HL-60/S4 (cell line): ENCODE measurements around the gene LRRC8C.

Experiments used
- in situ Hi-C: fragments of 300-500 bp; cut with MboI; formaldehyde crosslinking; loops from 2 replicates; pipeline ENCODE4 v1.14.3; 2022; ENCODE audit warnings: low sequenced_read_pairs

LRRC8C gene

DNA sequence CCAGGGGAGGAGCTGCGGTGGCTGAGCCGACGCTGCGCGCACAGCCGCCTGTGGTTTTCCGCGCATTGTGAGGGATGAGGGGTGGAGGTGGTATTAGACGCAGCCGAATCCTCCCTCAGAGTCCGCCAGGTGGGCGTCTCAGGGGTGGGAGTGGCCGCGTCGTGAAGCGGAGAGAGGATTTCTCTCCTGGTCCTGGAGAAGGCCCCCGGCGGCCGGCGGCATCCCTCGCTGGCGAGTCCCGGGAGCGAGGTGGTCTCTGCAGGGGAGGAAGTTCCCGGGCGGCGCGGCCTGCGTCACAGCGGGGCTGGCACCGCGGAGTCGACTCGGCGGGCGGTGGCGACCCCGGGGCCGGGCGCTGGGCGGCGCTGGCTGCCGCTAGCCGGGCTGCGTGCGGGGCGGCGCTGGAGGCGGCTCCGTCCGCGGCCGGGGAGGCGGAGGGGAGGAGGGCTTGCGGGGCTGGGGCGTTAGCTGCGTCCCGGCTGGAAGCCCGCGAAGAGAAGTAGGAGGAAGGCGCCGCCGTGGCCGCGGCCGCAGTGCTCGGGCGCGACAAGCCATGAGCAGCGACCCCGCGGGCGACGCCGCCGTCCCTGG lies at the start of gene LRRC8C:
LRRC8C (plus strand) TSS at position 464 of the 591 bp plus-strand sequence. CDS start 53,354 bp downstream, outside the sequence.
- in situ Hi-C loops: loop anchor here (5.0 to 25.0 kb wide), 2 partner anchors 125 to 355 kb away; partner anchors contain the start of gene ZNF326

GRCh38 chr1:89584211-89584610 lies 48.7 kb upstream of the LRRC8C start:
- in situ Hi-C loops: no loop called here

- in situ Hi-C loops: no loop called here
These were observed 48.1 kb upstream of the LRRC8C start for GRCh38 chr1:89584781-89585180.

- in situ Hi-C loops: no loop called here
These were observed 45.2 kb upstream of the LRRC8C start for GRCh38 chr1:89587729-89588161.

DNA sequence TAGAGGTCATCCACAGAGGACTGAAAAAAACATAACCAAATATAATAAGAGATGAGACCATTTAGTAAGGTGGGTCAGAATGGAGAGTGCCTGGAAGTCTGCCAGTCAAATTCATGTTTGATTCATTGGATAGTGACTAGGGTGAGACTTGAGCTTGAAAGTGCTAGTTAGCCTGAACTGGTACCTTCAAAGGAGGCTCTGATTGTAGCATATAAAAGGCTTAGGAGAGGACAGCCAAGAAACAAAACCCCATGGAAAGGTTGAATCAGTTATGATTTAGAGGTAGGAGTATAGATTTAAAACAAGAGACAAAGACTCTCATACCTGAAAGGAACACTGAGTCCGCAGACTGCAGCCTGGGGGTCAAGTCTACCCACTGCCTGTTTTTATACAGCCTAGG lies 44.4 kb upstream of the LRRC8C start:
- in situ Hi-C loops: no loop called here

GRCh38 chr1:89589515-89589914 lies 43.4 kb upstream of the LRRC8C start:
- in situ Hi-C loops: no loop called here

GRCh38 chr1:89590341-89591080 lies 42.4 kb upstream of the LRRC8C start:
- in situ Hi-C loops: loop anchor here (10.0 kb wide), 1 partner anchor 116 kb away; no protein-coding TSS in a partner anchor

DNA sequence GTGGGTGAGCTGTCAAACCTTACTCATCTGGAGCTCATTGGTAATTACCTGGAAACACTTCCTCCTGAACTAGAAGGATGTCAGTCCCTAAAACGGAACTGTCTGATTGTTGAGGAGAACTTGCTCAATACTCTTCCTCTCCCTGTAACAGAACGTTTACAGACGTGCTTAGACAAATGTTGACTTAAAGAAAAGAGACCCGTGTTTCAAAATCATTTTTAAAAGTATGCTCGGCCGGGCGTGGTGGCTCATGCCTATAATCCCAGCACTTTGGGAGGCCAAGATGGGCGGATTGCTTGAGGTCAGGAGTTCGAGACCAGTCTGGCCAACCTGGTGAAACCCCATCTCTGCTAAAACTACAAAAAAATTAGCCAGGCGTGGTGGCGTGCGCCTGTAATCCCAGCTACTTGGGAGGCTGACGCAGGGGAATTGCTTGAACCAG lies 40.0 kb upstream of the LRRC8C start:
- in situ Hi-C loops: loop anchor here (10.0 kb wide), 1 partner anchor 118 kb away; no protein-coding TSS in a partner anchor

DNA sequence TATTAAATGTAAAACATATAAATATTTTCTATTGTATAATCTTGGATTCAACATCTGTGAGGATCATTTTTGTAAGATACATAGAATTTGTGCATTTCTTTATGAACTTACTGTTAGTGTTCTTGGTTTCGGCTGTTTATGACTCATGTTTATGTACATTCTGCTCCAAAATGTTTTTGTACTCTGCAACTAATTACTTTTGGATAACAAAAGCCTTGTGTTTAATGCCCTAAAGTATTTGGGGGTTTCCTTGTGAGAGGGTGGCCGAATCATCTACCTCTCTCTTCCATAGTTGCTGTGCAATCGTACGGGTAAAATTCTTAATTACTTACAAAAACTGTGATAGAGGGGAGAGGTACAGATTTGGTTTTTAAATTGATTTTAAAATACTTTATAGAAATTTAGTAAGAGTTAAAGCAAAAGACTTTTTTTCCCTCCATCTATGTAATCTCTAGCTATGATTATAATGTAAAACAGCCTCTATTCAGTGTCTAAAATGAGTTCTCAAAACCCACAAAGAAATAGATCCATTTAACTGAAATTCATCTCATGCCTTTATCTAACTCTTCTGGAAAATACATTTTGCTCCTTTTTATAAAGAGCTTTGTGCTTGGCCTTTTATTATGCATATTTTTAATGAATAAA lies 38.7 kb upstream of the LRRC8C start:
- in situ Hi-C loops: loop anchor here (10.0 kb wide), 1 partner anchor 119 kb away; no protein-coding TSS in a partner anchor

DNA sequence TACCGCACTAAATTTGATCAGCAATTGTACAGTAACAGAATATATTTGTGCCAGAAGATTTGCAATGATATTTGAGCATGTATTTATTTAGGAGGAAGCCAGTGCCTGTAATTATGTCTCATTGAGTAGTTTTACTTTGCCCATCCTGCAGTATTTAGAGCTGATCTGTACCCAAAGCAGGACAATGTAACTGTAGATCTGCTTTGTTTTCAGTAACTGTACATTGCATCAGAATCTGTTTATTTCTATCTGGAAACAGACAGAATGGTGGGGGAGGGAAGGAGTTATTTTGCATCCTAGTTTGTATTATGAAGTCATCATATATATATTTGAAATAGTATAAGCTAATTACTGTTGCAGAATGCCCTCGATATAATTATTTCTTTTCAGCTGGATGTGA lies 36.2 kb upstream of the LRRC8C start:
- in situ Hi-C loops: loop anchor here (10.0 kb wide), 1 partner anchor 122 kb away; no protein-coding TSS in a partner anchor

- in situ Hi-C loops: loop anchor here (10.0 kb wide), 1 partner anchor 124 kb away; no protein-coding TSS in a partner anchor
These were observed 34.2 kb upstream of the LRRC8C start for GRCh38 chr1:89598450-89599331.

- in situ Hi-C loops: loop anchor here (10.0 kb wide), 1 partner anchor 124 kb away; no protein-coding TSS in a partner anchor
These were observed 33.6 kb upstream of the LRRC8C start for GRCh38 chr1:89599332-89599630.

DNA sequence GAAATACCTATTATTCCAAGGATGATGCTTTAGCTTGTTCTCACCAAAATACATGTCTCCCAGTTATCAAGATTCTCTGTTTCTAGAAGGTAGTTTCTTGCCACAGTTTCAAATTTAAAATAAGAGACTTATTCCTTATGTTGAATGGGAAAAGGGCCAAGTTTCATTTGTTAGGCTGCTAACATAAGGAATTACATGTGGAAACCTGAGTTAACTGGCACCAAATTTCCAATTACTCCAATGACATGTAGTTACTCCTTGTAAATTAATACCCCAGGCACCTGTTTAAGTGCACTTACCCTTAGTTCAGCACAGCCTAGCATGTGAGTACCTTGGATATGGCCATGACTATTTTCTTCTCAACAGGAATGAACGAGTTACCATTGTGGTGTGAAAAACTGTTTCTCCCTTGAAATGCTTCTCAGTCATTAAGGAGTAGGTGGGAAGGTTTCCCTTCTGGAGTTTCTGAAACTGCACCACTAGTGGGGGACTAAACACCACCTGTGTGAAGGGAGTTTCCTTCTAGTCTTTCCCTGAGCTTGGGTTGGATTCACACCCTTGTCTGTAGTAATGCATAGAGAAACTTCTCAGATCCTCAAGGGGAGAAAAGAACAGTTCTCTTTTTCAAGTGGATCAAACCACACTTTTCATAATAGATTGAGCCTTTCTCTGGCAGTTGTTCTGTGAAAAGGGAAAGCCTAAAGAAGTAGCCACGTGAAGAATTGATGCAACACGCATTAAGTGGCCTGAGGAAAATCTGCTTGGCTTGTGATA lies 32.3 kb upstream of the LRRC8C start:
- in situ Hi-C loops: no loop called here

GRCh38 chr1:89602871-89603404 lies 30.0 kb upstream of the LRRC8C start:
- in situ Hi-C loops: no loop called here

DNA sequence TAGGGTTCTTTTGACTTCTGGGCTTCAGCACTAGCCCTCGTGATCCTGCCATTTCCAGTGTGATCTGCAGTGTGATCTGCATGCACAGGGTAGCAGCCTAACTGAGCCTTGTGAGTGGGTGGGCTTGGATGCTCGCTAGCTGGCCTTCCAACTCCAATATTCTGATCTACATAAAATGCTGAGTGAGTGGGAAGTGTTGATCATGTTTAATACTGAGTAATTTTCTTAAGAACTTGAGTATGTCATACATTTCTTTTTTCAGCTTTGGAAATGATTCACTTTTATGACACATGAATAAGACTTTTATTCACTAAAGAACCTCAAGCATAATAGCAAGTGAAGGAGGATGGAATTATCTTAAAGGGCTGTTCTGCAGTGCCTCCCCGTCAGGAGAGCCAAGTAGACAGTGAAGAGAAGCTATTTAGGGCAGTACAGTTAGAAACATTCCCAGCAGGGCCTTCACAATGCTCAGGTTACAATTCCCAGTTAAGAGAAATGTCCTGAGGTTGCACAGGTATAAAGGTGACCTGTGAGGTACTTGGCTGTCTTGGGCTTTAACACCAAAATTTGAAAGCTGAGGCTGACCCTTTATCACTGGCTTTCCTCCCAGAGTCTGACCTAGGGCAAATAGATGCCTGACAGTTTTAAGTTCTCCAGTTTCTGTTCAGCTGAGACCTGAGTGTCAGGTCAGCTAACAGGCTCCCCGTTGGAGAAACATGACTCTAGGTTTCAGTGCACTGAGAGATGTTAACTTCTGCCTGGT lies 29.1 kb upstream of the LRRC8C start:
- in situ Hi-C loops: no loop called here

DNA sequence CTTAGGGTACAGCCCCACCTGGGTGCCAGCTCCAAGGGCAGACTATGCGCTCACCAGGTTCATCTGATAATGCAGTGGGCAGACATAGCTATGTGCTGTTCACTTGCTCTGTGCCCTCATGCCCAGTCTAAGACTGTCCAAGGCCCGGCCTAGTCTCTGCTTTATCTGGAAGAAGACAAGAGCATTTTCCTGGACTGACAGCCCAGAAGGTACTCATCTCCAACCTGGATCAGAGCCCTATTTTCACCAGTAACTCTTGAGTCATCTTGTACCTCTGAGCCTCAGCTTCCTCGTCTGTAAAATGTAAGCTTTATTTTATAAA lies 28.5 kb upstream of the LRRC8C start:
- in situ Hi-C loops: no loop called here

DNA sequence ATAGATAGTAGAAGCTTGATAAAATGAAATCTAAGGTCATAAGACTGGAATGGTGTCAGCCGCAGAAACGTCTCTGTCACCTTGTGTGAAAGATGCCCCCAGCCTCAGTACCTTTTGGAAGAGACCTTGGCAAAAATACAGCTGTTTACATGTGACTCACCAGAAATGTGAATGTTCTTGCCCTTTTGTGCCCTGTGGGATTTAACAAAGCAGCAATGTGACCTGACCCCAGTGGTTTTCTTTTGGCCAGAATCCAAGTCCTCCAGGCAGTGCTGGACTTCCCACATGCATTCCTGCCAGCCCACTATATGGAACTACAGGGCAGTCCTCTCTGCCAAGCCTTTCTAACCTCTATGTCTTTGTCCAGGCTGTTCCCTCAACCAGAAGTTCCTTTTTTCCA lies 27.2 kb upstream of the LRRC8C start:
- in situ Hi-C loops: no loop called here

GRCh38 chr1:89606227-89606980 lies 26.5 kb upstream of the LRRC8C start:
- in situ Hi-C loops: no loop called here
